WTC11 (cell line): ENCODE measurements around the gene PTPN13. TPM values are rescaled to one million over a fixed set of nuclear protein-coding genes. Genes with fewer than 3 reads are reported as not detected.
A peak's percentile ranks its signal among the peaks of the same experiment; 100 is the strongest.

Source experiments
- ATAC-seq: fragments of 200-7000 bp; cut with Tn5 transposase; 2 replicates; pipeline ENCODE4 v1.10.0; 2021; ENCODE audit warnings: mild to moderate bottlenecking, moderate library complexity
- CTCF ChIA-PET: fragments of 300-600 bp; sonication (Branson Sonifier 250); formaldehyde crosslinking; loops from one replicate; lab custom pipeline; 2021; ENCODE audit warnings: antibody characterized with exemption; lab: Charles Lee
- POLR2A ChIA-PET: fragments of 350-600 bp; sonication (Branson Sonifier 250); formaldehyde crosslinking; loops from one replicate; lab custom pipeline; 2021; ENCODE audit warnings: antibody characterized with exemption; lab: Charles Lee
- DNase-seq: peaks from one replicate; pipeline ENCODE4 v3.0.0; 2021; ENCODE audit warnings: low spot score
- H3K27ac Mint-ChIP-seq: 2 replicates; pipeline ENCODE4 v1.8.0; 2021; ENCODE audit warnings: mixed read lengths
- H3K27me3 Mint-ChIP-seq: 2 replicates; pipeline ENCODE4 v1.8.0; 2021; ENCODE audit warnings: low read depth, mild to moderate bottlenecking, moderate library complexity, mixed read lengths
- H3K36me3 Mint-ChIP-seq: 2 replicates; pipeline ENCODE4 v1.8.0; 2021; ENCODE audit warnings: mixed read lengths
- H3K4me1 Mint-ChIP-seq: 2 replicates; pipeline ENCODE4 v1.8.0; 2022; ENCODE audit warnings: mixed read lengths
- H3K4me3 Mint-ChIP-seq: 2 replicates; pipeline ENCODE4 v1.8.0; 2021; ENCODE audit warnings: mild to moderate bottlenecking, moderate library complexity, mixed read lengths
- H3K9me3 Mint-ChIP-seq: 2 replicates; pipeline ENCODE4 v1.8.0; 2021; ENCODE audit warnings: mixed read lengths
- CREM ChIP-seq: sonication (generic); formaldehyde crosslinking; IDR thresholded peaks from 2 replicates; pipeline ENCODE4 v1.8.1; 2022; ENCODE audit warnings: mild to moderate bottlenecking, missing genetic modification reagents, moderate library complexity
- ETV6 ChIP-seq: sonication (generic); formaldehyde crosslinking; IDR thresholded peaks from 2 replicates; pipeline ENCODE4 v1.8.1; 2022; ENCODE audit warnings: mild to moderate bottlenecking, missing genetic modification reagents
- FOXJ3 ChIP-seq: sonication (generic); formaldehyde crosslinking; IDR thresholded peaks from 2 replicates; pipeline ENCODE4 v1.9.0; 2021; ENCODE audit warnings: missing genetic modification reagents, mild to moderate bottlenecking, borderline replicate concordance
- FOXP1 ChIP-seq: sonication (generic); formaldehyde crosslinking; IDR thresholded peaks from 2 replicates; pipeline ENCODE4 v1.8.0; 2022; ENCODE audit warnings: missing genetic modification reagents, mild to moderate bottlenecking, moderate library complexity, borderline replicate concordance
- RORB ChIP-seq: fragments of 250-450 bp; sonication (Bioruptor Pico); IDR thresholded peaks from 2 replicates; pipeline ENCODE4 v1.9.0; 2021; ENCODE audit warnings: mild to moderate bottlenecking
- SMAD4 ChIP-seq: sonication (generic); formaldehyde crosslinking; IDR thresholded peaks from 2 replicates; pipeline ENCODE4 v1.8.0; 2022; ENCODE audit warnings: mild to moderate bottlenecking, missing genetic modification reagents
- TCF7 ChIP-seq: sonication (generic); formaldehyde crosslinking; IDR thresholded peaks from 2 replicates; pipeline ENCODE4 v1.8.0; 2022; ENCODE audit warnings: mild to moderate bottlenecking, low read depth, missing genetic modification reagents, moderate library complexity
- ZNF121 ChIP-seq: sonication (generic); formaldehyde crosslinking; IDR thresholded peaks from 2 replicates; pipeline ENCODE4 v1.8.0; 2023; ENCODE audit warnings: missing genetic modification reagents
- ZNF219 ChIP-seq: sonication (generic); formaldehyde crosslinking; IDR thresholded peaks from 2 replicates; pipeline ENCODE4 v1.8.0; 2023; ENCODE audit warnings: missing genetic modification reagents, mild to moderate bottlenecking, borderline replicate concordance
- ZNF317 ChIP-seq: sonication (generic); formaldehyde crosslinking; IDR thresholded peaks from 2 replicates; pipeline ENCODE4 v1.8.1; 2023; ENCODE audit warnings: low read depth, mild to moderate bottlenecking, moderate library complexity, missing genetic modification reagents, borderline replicate concordance
- ZNF423 ChIP-seq: fragments of 250-450 bp; sonication (Bioruptor Pico); IDR thresholded peaks from 2 replicates; pipeline ENCODE4 v2.1.2; 2022; ENCODE audit warnings: mild to moderate bottlenecking, moderate library complexity
- ZNF671 ChIP-seq: fragments of 250-450 bp; sonication (Bioruptor Pico); IDR thresholded peaks from 2 replicates; pipeline ENCODE4 v1.8.0; 2021; ENCODE audit warnings: mild to moderate bottlenecking
- total RNA-seq: library from RNA; stranded (reverse); gene quantifications from 3 replicates; pipeline ENCODE4 v1.2.3, GENCODE V29; 2021
- TF ChIP-seq, protein P1 (sequence below): sonication (generic); formaldehyde crosslinking; IDR thresholded peaks from 2 replicates; pipeline ENCODE4 v1.8.0; 2022; ENCODE audit warnings: mild to moderate bottlenecking, missing genetic modification reagents
- TF ChIP-seq, protein P2 (sequence below): sonication (generic); formaldehyde crosslinking; IDR thresholded peaks from 2 replicates; pipeline ENCODE4 v1.8.0; 2023; ENCODE audit warnings: mild to moderate bottlenecking, missing genetic modification reagents
- TF ChIP-seq, protein P3 (sequence below): sonication (generic); formaldehyde crosslinking; IDR thresholded peaks from 2 replicates; pipeline ENCODE4 v1.8.0; 2023; ENCODE audit warnings: missing genetic modification reagents
- TF ChIP-seq, protein P4 (sequence below): sonication (generic); formaldehyde crosslinking; IDR thresholded peaks from 2 replicates; pipeline ENCODE4 v1.8.0; 2022; ENCODE audit warnings: mild to moderate bottlenecking, missing genetic modification reagents
- TF ChIP-seq, protein P5 (sequence below): fragments of 250-450 bp; sonication (Bioruptor Pico); IDR thresholded peaks from 2 replicates; pipeline ENCODE4 v1.9.0; 2021; ENCODE audit warnings: mild to moderate bottlenecking
- TF ChIP-seq, protein P6 (sequence below): fragments of 250-450 bp; sonication (Bioruptor Pico); IDR thresholded peaks from 2 replicates; pipeline ENCODE4 v1.9.0; 2021; ENCODE audit warnings: mild to moderate bottlenecking, borderline replicate concordance
- TF ChIP-seq, protein P7 (sequence below): sonication (generic); formaldehyde crosslinking; IDR thresholded peaks from 2 replicates; pipeline ENCODE4 v1.8.1; 2023; ENCODE audit warnings: mild to moderate bottlenecking, moderate library complexity, missing genetic modification reagents
- TF ChIP-seq, protein P8 (sequence below): sonication (generic); formaldehyde crosslinking; IDR thresholded peaks from 2 replicates; pipeline ENCODE4 v1.8.0; 2023; ENCODE audit warnings: missing genetic modification reagents, mild to moderate bottlenecking, borderline replicate concordance

Gene PTPN13
- total RNA-seq, 1 experiment from 2014 or later, result 49.7 TPM

DNA sequence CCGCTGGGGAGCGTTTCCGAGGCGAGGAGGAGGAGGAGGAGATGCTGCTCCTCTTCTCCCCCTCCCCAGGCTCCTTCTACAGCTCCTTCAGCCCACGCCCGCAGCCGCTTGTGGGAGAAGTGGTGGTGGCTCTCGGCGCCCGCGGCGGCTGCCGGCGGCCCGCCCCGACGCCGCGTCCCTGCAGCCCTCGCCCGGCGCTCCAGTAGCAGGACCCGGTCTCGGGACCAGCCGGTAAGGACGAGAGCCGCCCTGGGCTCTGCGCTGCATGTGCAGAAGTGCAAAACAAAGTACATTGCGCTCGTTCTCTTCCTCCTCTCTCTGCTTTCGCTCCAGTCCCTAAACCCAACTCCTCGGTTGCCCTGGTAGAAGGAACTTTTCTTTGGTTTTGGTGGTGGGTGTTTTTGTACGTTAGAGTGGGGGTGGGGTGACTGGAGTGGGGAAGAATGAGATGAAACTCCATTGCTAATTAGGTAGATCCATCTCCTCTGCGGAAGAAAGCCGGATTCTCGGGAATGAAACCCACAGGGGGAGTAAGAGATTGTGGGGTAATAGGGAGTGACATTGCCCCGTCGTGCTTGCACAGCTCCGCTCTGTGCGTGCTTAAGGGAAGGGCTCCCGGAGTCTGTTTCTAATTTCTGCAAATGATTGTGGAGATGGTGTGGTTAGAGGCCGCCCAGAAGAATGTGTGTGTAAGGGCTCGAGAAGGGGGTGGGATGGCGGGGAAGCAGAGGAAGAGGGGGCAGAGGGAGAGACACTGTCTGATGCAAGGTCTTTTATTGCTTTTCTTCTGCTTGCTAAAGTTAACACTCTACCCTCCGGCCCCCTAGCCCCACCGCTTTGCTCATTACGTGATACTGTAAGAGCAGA lies 677 bp downstream of the PTPN13 start:
- DNase-seq, result peak; percentile 61
- no peaks in the 10 kb centered on the region for H3K27me3 Mint-ChIP-seq
- ChIA-PET POLR2A (interaction anchor here (0.6 to 1.4 kb wide), 8 partner anchors 8 to 463 kb away, joined by 3 to 8 read pairs (median 4); no protein-coding TSS in a partner anchor), CTCF (interaction anchor here (0.9 to 3.2 kb wide), 11 partner anchors 9 to 328 kb away, joined by 3 to 16 read pairs (median 4); no protein-coding TSS in a partner anchor)
- peak; percentile 23 for ATAC-seq
- H3K27ac Mint-ChIP-seq, result peak overlapping the region; percentile 94
- H3K9me3 Mint-ChIP-seq, result no peaks in the 10 kb centered on the region
- no peaks in the 10 kb centered on the region for H3K36me3 Mint-ChIP-seq
- H3K4me1 Mint-ChIP-seq, result peaks cover 39% of the 10 kb centered on the region
- peak overlapping the region; percentile 96 for H3K4me3 Mint-ChIP-seq
- no peak for TF ChIP-seq ETV6 (CRISPR knock-in tag)
- no peak for TF ChIP-seq FOXP1
- TF ChIP-seq, protein P1, sequence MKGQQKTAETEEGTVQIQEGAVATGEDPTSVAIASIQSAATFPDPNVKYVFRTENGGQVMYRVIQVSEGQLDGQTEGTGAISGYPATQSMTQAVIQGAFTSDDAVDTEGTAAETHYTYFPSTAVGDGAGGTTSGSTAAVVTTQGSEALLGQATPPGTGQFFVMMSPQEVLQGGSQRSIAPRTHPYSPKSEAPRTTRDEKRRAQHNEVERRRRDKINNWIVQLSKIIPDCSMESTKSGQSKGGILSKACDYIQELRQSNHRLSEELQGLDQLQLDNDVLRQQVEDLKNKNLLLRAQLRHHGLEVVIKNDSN (CRISPR knock-in tag), result 0 out of 2 replicates have a peak, but pooled peaks have one; percentile 2
- TF ChIP-seq, protein P2, sequence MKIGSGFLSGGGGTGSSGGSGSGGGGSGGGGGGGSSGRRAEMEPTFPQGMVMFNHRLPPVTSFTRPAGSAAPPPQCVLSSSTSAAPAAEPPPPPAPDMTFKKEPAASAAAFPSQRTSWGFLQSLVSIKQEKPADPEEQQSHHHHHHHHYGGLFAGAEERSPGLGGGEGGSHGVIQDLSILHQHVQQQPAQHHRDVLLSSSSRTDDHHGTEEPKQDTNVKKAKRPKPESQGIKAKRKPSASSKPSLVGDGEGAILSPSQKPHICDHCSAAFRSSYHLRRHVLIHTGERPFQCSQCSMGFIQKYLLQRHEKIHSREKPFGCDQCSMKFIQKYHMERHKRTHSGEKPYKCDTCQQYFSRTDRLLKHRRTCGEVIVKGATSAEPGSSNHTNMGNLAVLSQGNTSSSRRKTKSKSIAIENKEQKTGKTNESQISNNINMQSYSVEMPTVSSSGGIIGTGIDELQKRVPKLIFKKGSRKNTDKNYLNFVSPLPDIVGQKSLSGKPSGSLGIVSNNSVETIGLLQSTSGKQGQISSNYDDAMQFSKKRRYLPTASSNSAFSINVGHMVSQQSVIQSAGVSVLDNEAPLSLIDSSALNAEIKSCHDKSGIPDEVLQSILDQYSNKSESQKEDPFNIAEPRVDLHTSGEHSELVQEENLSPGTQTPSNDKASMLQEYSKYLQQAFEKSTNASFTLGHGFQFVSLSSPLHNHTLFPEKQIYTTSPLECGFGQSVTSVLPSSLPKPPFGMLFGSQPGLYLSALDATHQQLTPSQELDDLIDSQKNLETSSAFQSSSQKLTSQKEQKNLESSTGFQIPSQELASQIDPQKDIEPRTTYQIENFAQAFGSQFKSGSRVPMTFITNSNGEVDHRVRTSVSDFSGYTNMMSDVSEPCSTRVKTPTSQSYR (CRISPR knock-in tag), result no peak
- TF ChIP-seq CREM (CRISPR knock-in tag), result peak; percentile 5; the same call in 1 of the 2 replicates
- TF ChIP-seq, protein P3, sequence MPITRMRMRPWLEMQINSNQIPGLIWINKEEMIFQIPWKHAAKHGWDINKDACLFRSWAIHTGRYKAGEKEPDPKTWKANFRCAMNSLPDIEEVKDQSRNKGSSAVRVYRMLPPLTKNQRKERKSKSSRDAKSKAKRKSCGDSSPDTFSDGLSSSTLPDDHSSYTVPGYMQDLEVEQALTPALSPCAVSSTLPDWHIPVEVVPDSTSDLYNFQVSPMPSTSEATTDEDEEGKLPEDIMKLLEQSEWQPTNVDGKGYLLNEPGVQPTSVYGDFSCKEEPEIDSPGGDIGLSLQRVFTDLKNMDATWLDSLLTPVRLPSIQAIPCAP (CRISPR knock-in tag), result 0 out of 2 replicates have a peak, but pooled peaks have one; percentile 14
- no peak for TF ChIP-seq ZNF219
- TF ChIP-seq ZNF121, result no peak
- no peak for TF ChIP-seq TCF7 (CRISPR knock-in tag)
- TF ChIP-seq ZNF671, result no peak
- TF ChIP-seq, protein P4, sequence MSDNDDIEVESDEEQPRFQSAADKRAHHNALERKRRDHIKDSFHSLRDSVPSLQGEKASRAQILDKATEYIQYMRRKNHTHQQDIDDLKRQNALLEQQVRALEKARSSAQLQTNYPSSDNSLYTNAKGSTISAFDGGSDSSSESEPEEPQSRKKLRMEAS (CRISPR knock-in tag), result peak; percentile 31; the same call in 1 of the 2 replicates
- TF ChIP-seq, protein P5, sequence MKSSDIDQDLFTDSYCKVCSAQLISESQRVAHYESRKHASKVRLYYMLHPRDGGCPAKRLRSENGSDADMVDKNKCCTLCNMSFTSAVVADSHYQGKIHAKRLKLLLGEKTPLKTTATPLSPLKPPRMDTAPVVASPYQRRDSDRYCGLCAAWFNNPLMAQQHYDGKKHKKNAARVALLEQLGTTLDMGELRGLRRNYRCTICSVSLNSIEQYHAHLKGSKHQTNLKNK, result no peak
- no peak for TF ChIP-seq RORB
- no peak for TF ChIP-seq ZNF423 (CRISPR knock-in tag)
- no peak for TF ChIP-seq SMAD4 (CRISPR knock-in tag)
- TF ChIP-seq ZNF317 (CRISPR knock-in tag), result no peak
- no peak for TF ChIP-seq FOXJ3 (CRISPR knock-in tag)
- TF ChIP-seq, protein P6, sequence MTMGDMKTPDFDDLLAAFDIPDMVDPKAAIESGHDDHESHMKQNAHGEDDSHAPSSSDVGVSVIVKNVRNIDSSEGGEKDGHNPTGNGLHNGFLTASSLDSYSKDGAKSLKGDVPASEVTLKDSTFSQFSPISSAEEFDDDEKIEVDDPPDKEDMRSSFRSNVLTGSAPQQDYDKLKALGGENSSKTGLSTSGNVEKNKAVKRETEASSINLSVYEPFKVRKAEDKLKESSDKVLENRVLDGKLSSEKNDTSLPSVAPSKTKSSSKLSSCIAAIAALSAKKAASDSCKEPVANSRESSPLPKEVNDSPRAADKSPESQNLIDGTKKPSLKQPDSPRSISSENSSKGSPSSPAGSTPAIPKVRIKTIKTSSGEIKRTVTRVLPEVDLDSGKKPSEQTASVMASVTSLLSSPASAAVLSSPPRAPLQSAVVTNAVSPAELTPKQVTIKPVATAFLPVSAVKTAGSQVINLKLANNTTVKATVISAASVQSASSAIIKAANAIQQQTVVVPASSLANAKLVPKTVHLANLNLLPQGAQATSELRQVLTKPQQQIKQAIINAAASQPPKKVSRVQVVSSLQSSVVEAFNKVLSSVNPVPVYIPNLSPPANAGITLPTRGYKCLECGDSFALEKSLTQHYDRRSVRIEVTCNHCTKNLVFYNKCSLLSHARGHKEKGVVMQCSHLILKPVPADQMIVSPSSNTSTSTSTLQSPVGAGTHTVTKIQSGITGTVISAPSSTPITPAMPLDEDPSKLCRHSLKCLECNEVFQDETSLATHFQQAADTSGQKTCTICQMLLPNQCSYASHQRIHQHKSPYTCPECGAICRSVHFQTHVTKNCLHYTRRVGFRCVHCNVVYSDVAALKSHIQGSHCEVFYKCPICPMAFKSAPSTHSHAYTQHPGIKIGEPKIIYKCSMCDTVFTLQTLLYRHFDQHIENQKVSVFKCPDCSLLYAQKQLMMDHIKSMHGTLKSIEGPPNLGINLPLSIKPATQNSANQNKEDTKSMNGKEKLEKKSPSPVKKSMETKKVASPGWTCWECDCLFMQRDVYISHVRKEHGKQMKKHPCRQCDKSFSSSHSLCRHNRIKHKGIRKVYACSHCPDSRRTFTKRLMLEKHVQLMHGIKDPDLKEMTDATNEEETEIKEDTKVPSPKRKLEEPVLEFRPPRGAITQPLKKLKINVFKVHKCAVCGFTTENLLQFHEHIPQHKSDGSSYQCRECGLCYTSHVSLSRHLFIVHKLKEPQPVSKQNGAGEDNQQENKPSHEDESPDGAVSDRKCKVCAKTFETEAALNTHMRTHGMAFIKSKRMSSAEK (CRISPR knock-in tag), result no peak
- TF ChIP-seq, protein P7, sequence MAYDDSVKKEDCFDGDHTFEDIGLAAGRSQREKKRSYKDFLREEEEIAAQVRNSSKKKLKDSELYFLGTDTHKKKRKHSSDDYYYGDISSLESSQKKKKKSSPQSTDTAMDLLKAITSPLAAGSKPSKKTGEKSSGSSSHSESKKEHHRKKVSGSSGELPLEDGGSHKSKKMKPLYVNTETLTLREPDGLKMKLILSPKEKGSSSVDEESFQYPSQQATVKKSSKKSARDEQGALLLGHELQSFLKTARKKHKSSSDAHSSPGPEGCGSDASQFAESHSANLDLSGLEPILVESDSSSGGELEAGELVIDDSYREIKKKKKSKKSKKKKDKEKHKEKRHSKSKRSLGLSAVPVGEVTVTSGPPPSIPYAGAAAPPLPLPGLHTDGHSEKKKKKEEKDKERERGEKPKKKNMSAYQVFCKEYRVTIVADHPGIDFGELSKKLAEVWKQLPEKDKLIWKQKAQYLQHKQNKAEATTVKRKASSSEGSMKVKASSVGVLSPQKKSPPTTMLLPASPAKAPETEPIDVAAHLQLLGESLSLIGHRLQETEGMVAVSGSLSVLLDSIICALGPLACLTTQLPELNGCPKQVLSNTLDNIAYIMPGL (CRISPR knock-in tag), result no peak
- TF ChIP-seq, protein P8, sequence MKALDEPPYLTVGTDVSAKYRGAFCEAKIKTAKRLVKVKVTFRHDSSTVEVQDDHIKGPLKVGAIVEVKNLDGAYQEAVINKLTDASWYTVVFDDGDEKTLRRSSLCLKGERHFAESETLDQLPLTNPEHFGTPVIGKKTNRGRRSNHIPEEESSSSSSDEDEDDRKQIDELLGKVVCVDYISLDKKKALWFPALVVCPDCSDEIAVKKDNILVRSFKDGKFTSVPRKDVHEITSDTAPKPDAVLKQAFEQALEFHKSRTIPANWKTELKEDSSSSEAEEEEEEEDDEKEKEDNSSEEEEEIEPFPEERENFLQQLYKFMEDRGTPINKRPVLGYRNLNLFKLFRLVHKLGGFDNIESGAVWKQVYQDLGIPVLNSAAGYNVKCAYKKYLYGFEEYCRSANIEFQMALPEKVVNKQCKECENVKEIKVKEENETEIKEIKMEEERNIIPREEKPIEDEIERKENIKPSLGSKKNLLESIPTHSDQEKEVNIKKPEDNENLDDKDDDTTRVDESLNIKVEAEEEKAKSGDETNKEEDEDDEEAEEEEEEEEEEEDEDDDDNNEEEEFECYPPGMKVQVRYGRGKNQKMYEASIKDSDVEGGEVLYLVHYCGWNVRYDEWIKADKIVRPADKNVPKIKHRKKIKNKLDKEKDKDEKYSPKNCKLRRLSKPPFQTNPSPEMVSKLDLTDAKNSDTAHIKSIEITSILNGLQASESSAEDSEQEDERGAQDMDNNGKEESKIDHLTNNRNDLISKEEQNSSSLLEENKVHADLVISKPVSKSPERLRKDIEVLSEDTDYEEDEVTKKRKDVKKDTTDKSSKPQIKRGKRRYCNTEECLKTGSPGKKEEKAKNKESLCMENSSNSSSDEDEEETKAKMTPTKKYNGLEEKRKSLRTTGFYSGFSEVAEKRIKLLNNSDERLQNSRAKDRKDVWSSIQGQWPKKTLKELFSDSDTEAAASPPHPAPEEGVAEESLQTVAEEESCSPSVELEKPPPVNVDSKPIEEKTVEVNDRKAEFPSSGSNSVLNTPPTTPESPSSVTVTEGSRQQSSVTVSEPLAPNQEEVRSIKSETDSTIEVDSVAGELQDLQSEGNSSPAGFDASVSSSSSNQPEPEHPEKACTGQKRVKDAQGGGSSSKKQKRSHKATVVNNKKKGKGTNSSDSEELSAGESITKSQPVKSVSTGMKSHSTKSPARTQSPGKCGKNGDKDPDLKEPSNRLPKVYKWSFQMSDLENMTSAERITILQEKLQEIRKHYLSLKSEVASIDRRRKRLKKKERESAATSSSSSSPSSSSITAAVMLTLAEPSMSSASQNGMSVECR (CRISPR knock-in tag), result no peak; the same call in 1 of the 2 replicates
